HK-2 (cell line): Measurements from ENCODE around the gene PIGX.

ENCODE experiments used
- DNase-seq: peaks from one replicate; pipeline ENCODE4 v3.0.0-alpha.2; 2018; ENCODE audit not compliant: unreplicated experiment

Gene PIGX

GRCh38 chr3:196757876-196758739, 45.9 kb downstream of the PIGX start:
- no peak for DNase-seq

DNA sequence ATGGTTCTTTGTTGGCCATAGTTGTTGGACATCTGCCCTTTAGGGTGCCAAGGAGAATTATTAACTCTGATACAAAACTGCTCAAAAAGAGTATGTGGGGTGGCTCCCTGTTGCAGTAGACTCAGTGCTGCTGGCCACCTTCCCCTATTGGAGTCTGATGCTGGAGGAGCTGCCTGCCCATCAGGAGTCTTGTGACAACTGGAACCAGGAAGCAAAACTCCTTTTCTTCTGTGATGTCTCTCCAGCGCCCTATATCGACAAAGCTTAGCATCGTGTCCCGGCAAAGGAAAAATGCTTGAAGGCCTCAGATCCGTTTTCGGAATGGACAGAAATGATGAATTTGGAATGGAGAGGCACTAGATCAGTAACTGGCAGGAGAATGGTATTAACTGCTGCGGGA, 51.0 kb downstream of the PIGX start:
- no peak for DNase-seq

- no peak for DNase-seq
Observed at GRCh38 chr3:196765454-196765853, 53.3 kb downstream of the PIGX start.

DNA sequence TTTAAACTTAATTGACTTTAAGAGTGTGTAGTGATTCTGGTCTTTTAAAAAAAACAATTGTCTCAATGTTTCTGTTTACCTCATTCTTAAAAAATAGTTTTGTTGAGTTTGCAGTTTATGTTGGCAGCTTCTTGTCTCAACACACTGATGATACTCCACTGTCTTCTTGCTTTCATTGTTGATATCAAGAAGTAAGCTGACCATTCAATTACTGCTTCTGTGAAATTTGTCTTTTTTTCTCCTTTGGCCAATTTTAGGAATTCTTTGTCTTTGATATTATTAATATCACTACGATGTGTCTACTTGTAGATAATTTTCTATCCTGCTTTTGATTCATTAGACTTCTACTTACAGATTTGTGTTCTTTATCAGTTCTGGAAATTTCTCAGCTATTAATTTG, 58.9 kb downstream of the PIGX start:
- DNase-seq, result no peak

GRCh38 chr3:196772102-196772501, 59.9 kb downstream of the PIGX start:
- DNase-seq, result no peak

DNA sequence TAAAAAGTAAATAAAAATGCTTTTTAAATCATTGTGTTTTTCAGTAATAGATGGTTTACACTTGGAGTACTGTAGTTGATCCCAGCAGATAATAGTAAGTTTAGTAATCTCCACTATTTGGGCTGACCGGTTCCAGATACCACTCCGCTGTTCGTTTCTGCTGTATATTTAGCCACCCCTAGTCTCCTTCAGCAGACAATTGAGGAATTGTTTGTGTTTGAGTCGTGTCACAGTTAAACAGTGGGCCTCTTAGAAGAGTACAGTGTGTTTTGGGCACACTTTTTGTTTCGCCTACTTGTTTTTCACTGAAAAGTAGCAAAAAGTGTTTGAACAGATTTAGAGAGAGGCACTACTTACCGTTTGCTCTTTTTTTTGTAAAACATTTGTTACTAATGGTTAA, 60.7 kb downstream of the PIGX start:
- no peak for DNase-seq

DNA sequence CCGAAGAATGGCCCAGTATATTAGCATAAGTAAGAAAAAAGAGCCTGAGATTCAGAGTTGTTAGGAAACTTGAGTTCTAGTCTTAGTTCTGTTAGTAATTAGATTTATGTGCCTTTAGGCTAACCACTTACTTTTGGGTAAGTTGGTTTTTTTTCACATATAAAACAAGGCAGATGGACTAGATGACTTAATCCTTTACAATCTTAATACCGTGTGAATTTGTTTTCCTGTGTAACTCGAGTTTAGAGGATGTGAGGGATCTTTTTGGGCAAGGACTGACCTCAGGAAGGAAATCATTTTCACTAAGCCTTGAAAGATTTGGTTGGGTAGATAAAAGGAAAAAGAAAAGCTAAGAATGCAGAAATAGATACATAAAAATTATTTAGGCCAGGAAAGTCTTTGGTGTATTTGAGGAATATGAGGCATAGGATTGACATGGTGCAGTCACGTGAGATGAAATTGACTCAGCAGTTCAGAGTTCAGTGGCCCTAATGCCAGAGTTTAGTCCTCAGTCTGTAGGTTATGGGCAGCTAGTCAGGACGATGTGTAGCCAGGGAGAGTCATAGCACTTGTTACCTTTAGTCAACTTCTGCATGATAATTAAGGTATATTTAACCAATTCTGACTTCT, 62.1 kb downstream of the PIGX start:
- DNase-seq, result no peak

GRCh38 chr3:196774848-196775422, 62.8 kb downstream of the PIGX start:
- no peak for DNase-seq

DNA sequence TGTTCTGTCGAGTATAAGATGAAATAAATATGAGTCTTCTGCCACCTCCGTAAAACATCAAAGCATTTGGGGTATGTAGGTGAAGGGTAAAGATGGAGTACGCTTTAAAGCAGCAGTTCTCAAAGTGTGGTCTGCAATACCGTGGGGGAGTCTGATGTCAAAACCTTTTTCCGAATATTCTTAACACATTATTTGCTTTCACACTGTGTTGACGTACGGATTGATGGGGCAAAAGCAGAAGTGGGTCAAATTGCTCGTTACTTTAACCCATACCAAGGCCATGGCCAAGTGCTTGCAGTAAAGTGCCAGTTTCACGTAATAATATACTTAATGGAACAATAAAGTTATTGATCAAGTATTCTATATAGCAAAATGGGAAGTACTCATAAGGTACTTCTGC, 63.8 kb downstream of the PIGX start:
- no peak for DNase-seq

GRCh38 chr3:196777836-196778235, 65.7 kb downstream of the PIGX start:
- DNase-seq, result no peak

DNA sequence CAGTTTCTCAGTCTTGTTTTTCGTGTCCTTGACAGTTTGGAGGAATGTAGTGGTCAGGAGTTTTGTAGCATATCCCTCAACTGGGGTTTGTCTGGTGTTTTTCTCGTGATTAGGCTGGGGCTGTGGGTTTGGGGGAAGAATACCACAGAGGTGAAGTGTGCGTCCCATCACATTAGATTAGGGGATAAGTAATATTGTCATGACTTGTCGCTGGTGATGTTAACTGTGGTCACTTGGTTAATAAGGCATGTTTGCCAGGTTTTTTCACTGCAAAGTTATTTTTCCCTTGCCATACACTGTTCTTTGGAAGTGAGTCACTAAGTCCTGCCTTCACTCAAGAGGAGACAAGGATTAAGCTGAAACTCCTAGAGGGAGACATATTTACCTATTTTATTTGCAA, 66.6 kb downstream of the PIGX start:
- DNase-seq, result peak; percentile 74

DNA sequence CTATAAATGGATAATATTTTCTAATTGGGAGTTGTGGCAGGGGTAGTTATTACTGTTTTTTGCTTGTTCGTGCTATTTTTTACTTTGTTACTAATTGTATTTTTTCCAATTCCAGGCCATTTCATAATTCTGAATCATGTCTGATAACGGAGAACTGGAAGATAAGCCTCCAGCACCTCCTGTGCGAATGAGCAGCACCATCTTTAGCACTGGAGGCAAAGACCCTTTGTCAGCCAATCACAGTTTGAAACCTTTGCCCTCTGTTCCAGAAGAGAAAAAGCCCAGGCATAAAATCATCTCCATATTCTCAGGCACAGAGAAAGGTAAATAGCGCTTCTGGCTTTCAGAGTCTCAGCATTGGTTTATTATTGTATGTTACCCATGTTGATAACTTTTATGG, 70.3 kb downstream of the PIGX start:
- no peak for DNase-seq
